Osteocyte (in vitro differentiated cells): ENCODE results near the gene SORBS1. TPM values are rescaled to one million over a fixed set of nuclear protein-coding genes. Genes with fewer than 3 reads are reported as not detected.

Experiments used
- DNase-seq: peaks from one replicate; pipeline ENCODE4 v3.0.0; 2021; ENCODE audit warnings: mixed read lengths; ENCODE audit not compliant: unreplicated experiment; ENCODE audit errors: extremely low spot score
- H3K27ac Mint-ChIP-seq: one replicate; pipeline ENCODE4 v1.8.0; 2021; ENCODE audit warnings: mild to moderate bottlenecking, mixed read lengths; ENCODE audit not compliant: unreplicated experiment
- H3K27me3 Mint-ChIP-seq: one replicate; pipeline ENCODE4 v1.8.0; 2021; ENCODE audit warnings: mixed read lengths; ENCODE audit not compliant: unreplicated experiment
- H3K36me3 Mint-ChIP-seq: one replicate; pipeline ENCODE4 v1.8.0; 2021; ENCODE audit warnings: mixed read lengths; ENCODE audit not compliant: unreplicated experiment
- H3K4me1 Mint-ChIP-seq: one replicate; pipeline ENCODE4 v1.8.0; 2021; ENCODE audit warnings: mixed read lengths; ENCODE audit not compliant: unreplicated experiment
- H3K4me3 Mint-ChIP-seq: one replicate; pipeline ENCODE4 v1.8.0; 2021; ENCODE audit warnings: mild to moderate bottlenecking, moderate library complexity, mixed read lengths; ENCODE audit not compliant: unreplicated experiment
- H3K9me3 Mint-ChIP-seq: one replicate; pipeline ENCODE4 v1.8.0; 2021; ENCODE audit warnings: mixed read lengths; ENCODE audit not compliant: unreplicated experiment
- CTCF ChIP-seq: fragments of 200-600 bp; sonication (generic); IDR thresholded peaks from 2 replicates; pipeline ENCODE4 v1.5.0; 2021; ENCODE audit warnings: antibody characterized with exemption, mild to moderate bottlenecking, moderate library complexity
- total RNA-seq: library from RNA; stranded (reverse); gene quantifications from 2 replicates; pipeline ENCODE4 v1.2.1, GENCODE V29; 2021

SORBS1 gene
- total RNA-seq, 1 donor from 2014 or later = 1.7 TPM

DNA sequence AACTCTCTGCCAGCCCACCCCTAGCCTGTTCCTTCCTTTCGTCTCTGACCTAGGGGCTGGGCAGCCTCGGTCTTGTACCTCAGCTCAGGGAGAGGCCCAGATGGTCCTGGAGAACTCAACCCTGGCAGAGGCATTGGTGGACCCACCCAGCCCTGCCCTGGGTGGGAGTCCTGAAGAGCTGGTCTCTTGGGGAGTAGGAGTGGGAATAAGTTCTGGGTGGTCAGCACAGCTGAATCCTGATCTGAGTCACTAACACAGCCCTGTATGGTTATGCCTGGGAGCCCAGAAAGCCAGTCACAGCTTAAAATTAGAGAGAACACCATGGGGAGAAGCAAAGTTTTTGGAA is 84.0 kb downstream of the SORBS1 start:
- peaks cover 12% of the 10 kb centered on the region for H3K27me3 Mint-ChIP-seq
- no peak for TF ChIP-seq CTCF
- H3K36me3 Mint-ChIP-seq = no peaks in the 10 kb centered on the region
- peaks cover 6% of the 10 kb centered on the region for H3K4me1 Mint-ChIP-seq
- H3K27ac Mint-ChIP-seq = no peak overlapping the region
- H3K4me3 Mint-ChIP-seq = no peak overlapping the region
- DNase-seq = no peak
- H3K9me3 Mint-ChIP-seq = no peaks in the 10 kb centered on the region

DNA sequence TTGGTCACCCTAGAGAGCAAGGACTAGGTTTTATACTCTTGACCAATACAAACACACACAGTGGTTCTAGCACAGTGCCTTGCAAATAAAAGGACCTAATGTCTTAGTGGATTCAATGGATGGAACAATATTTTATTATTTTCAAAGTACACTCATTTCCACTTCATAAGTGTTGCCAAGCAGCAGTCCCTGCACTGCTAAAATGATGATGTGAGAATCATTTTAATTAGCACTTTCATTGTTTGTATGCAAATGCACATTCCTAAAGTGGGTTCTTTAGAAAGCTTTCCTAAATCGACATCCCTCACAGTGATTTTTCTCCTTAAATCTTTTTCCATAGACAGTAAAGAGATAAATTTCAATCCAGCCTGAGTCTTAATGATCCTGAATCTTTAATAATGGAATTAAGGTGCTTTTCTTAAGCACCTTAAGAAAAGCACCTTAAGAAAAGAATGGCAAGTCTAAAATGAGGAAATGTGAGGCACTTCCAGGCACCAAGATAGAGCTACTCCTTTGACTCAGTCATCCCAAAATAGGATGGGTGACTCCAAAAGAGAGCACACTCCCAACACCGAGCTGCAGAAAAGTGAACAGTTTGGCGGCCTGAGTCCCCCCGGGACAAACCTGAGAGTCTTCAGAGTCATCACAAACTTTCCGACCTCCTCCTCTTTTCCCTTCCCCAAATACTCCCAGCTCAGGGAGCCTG is 84.5 kb downstream of the SORBS1 start:
- Mint-ChIP-seq H3K9me3 (no peaks in the 10 kb centered on the region), H3K36me3 (no peaks in the 10 kb centered on the region), H3K4me3 (no peak overlapping the region), H3K27me3 (peaks cover 12% of the 10 kb centered on the region), H3K4me1 (peaks cover 6% of the 10 kb centered on the region), H3K27ac (no peak overlapping the region)
- no peak for TF ChIP-seq CTCF
- DNase-seq = no peak

- Mint-ChIP-seq H3K4me3 (no peak overlapping the region), H3K36me3 (no peaks in the 10 kb centered on the region), H3K4me1 (peaks cover 6% of the 10 kb centered on the region)
These were observed 85.2 kb downstream of the SORBS1 start for GRCh38 chr10:95475827-95476468.

DNA sequence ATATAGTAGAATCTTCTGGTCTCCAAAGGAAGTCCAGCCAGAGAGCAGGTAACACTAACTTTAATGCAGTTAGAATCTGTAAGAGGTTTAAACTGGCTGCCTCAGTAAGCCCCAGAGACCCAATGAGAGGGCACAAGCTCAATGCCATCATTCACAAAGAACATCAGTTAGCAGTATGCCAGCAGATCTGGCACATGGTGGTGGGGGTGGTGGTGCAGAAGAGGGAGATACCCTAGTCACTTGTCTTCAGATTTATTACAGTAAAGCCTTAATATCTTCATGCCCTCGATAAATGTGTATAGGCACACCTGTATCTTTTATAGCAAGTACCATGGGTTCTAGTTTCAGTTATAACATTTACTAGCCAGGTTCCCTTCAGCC is 86.2 kb downstream of the SORBS1 start:
- Mint-ChIP-seq H3K27ac (no peak overlapping the region), H3K27me3 (peaks cover 17% of the 10 kb centered on the region), H3K9me3 (no peaks in the 10 kb centered on the region), H3K4me1 (peaks cover 6% of the 10 kb centered on the region), H3K4me3 (no peak overlapping the region), H3K36me3 (no peaks in the 10 kb centered on the region)
- no peak for TF ChIP-seq CTCF
- no peak for DNase-seq

More at GRCh38 chr10:95475827-95476468, 85.2 kb downstream of the SORBS1 start:
- TF ChIP-seq CTCF = no peak
- no peak for DNase-seq
- Mint-ChIP-seq H3K9me3 (no peaks in the 10 kb centered on the region), H3K27ac (no peak overlapping the region), H3K27me3 (peaks cover 14% of the 10 kb centered on the region)

DNA sequence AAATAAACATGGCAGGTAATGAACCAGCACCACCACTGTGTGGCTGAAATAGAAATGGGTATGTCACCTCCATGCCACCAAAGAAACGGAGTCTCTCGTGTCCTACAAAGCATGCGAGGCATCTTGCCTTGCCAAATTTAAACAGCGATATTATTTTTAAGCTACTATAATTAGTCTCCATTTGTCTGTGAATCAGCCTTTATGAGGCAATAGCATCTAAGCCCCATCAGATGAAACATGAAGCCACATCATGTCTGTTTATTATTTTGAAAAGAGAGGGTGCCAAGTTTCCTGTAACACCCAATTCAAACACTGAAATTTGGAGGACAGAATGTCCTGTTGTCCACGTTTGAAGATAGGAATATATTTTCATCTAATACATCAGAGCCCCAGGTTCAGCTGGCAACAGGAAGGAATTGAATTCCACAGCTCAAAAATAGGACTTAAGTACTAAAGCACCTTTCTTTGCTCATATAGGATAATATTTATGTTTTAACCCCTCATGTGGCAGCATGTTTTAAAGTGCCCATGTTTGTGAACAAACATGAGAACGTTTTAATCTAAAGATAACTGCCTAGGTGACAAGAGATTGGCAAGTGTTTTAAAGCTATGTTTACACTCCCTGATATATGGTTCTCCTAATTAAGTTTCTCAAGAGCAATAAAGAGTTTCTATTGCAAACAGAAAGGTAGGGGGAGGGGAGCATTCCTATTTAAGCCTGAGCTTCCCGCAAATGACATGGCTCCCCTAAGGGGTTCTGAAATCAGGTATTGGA is 86.8 kb downstream of the SORBS1 start:
- Mint-ChIP-seq H3K36me3 (no peaks in the 10 kb centered on the region), H3K27ac (no peak overlapping the region), H3K27me3 (peaks cover 21% of the 10 kb centered on the region), H3K4me3 (no peak overlapping the region), H3K4me1 (peaks cover 6% of the 10 kb centered on the region), H3K9me3 (no peaks in the 10 kb centered on the region)
- DNase-seq = no peak
- no peak for TF ChIP-seq CTCF
